Neural progenitor cell (in vitro differentiated cells): ENCODE data around the gene OTOS. TPM values are rescaled to one million over a fixed set of nuclear protein-coding genes. Genes with fewer than 3 reads are reported as not detected.

ENCODE experiments used
- DNase-seq: peaks from one replicate; pipeline ENCODE4 v3.0.0-alpha.2; 2016; ENCODE audit warnings: low spot score
- H2AFZ ChIP-seq: fragments of 200-600 bp; sonication (generic); replicated peaks from 2 replicates; pipeline ENCODE4 v1.6.1; 2016; ENCODE audit warnings: antibody characterized with exemption
- H3F3A ChIP-seq: fragments of 200-600 bp; sonication (generic); 2 replicates; pipeline ENCODE4 v1.6.1; 2016; ENCODE audit warnings: antibody characterized with exemption, low read depth
- H3K27ac ChIP-seq: fragments of 200-600 bp; sonication (generic); 2 replicates; pipeline ENCODE4 v1.5.1; 2016; ENCODE audit warnings: mild to moderate bottlenecking
- H3K27me3 ChIP-seq: fragments of 200-600 bp; sonication (generic); 2 replicates; pipeline ENCODE4 v1.6.1; 2016; ENCODE audit warnings: mild to moderate bottlenecking, moderate library complexity
- H3K36me3 ChIP-seq: fragments of 200-600 bp; sonication (generic); 2 replicates; pipeline ENCODE4 v1.5.1; 2016
- H3K4me1 ChIP-seq: fragments of 200-600 bp; sonication (generic); 2 replicates; pipeline ENCODE4 v1.6.1; 2016; ENCODE audit warnings: mixed run types
- H3K4me2 ChIP-seq: fragments of 200-600 bp; sonication (generic); 2 replicates; pipeline ENCODE4 v1.6.1; 2016
- H3K4me3 ChIP-seq: fragments of 200-600 bp; sonication (generic); 2 replicates; pipeline ENCODE4 v1.5.1; 2016
- H3K79me2 ChIP-seq: fragments of 200-600 bp; sonication (generic); 2 replicates; pipeline ENCODE4 v1.6.1; 2016; ENCODE audit warnings: low read depth
- H3K9ac ChIP-seq: fragments of 200-600 bp; sonication (generic); 2 replicates; pipeline ENCODE4 v1.6.1; 2016
- H3K9me3 ChIP-seq: fragments of 200-600 bp; sonication (generic); 2 replicates; pipeline ENCODE4 v1.5.1; 2016; ENCODE audit warnings: low read depth
- H4K20me1 ChIP-seq: fragments of 200-600 bp; sonication (generic); 2 replicates; pipeline ENCODE4 v1.6.1; 2016; ENCODE audit warnings: low read depth
- H3K27ac Mint-ChIP-seq: 3 replicates; pipeline ENCODE4 v1.8.0; 2021; ENCODE audit warnings: mixed read lengths
- H3K27me3 Mint-ChIP-seq: 2 replicates; pipeline ENCODE4 v1.8.0; 2022; ENCODE audit warnings: low read depth, mild to moderate bottlenecking, inconsistent platforms, moderate library complexity, mixed read lengths; ENCODE audit not compliant: insufficient read depth
- H3K36me3 Mint-ChIP-seq: 3 replicates; pipeline ENCODE4 v1.8.0; 2021; ENCODE audit warnings: mixed read lengths
- H3K4me1 Mint-ChIP-seq: 3 replicates; pipeline ENCODE4 v1.8.0; 2021; ENCODE audit warnings: mixed read lengths
- H3K4me3 Mint-ChIP-seq: 3 replicates; pipeline ENCODE4 v1.8.0; 2021; ENCODE audit warnings: mild to moderate bottlenecking, moderate library complexity, mixed read lengths
- H3K9me3 Mint-ChIP-seq: 3 replicates; pipeline ENCODE4 v1.8.0; 2020; ENCODE audit warnings: mixed read lengths
- EZH2 ChIP-seq: fragments of 200-600 bp; sonication (generic); IDR thresholded peaks from 2 replicates; pipeline ENCODE4 v1.6.1; 2017; ENCODE audit warnings: antibody characterized with exemption, mild to moderate bottlenecking, moderate library complexity
- EZH2phosphoT487 ChIP-seq: fragments of 200-600 bp; sonication (generic); IDR thresholded peaks from 2 replicates; pipeline ENCODE4 v1.6.1; 2017; ENCODE audit warnings: antibody characterized with exemption
- total RNA-seq: library from RNA; depleted of rRNA; stranded (reverse); fragments of >200 nt; gene quantifications from 2 replicates; pipeline ENCODE4 v1.2.3, GENCODE V29; 2015; ENCODE audit warnings: low replicate concordance
- TF ChIP-seq, protein P1 (sequence below): fragments of 200-600 bp; sonication (generic); IDR thresholded peaks from 2 replicates; pipeline ENCODE4 v1.5.1; 2017; ENCODE audit warnings: antibody characterized with exemption, mild to moderate bottlenecking

OTOS gene
- total RNA-seq, 1 donor from 2014 or later = not detected

GRCh38 chr2:240162032-240162431 is 21.6 kb upstream of the OTOS start:
- Histone ChIP-seq H3K27me3 (no peaks in the 10 kb centered on the region), H3F3A (peaks cover 9% of the 10 kb centered on the region), H3K79me2 (no peaks in the 10 kb centered on the region), H3K36me3 (no peaks in the 10 kb centered on the region), H3K9me3 (no peaks in the 10 kb centered on the region), H3K4me1 (no peaks in the 10 kb centered on the region), H3K4me2 (no peak overlapping the region), H2AFZ (no peak overlapping the region), H4K20me1 (no peaks in the 10 kb centered on the region), H3K4me3 (no peak overlapping the region), H3K27ac (no peak overlapping the region), H3K9ac (no peak overlapping the region)
- no peak overlapping the region for H3K4me3 Mint-ChIP-seq
- no peaks in the 10 kb centered on the region for H3K4me1 Mint-ChIP-seq
- no peaks in the 10 kb centered on the region for H3K36me3 Mint-ChIP-seq
- no peak for TF ChIP-seq EZH2phosphoT487
- TF ChIP-seq, protein P1, sequence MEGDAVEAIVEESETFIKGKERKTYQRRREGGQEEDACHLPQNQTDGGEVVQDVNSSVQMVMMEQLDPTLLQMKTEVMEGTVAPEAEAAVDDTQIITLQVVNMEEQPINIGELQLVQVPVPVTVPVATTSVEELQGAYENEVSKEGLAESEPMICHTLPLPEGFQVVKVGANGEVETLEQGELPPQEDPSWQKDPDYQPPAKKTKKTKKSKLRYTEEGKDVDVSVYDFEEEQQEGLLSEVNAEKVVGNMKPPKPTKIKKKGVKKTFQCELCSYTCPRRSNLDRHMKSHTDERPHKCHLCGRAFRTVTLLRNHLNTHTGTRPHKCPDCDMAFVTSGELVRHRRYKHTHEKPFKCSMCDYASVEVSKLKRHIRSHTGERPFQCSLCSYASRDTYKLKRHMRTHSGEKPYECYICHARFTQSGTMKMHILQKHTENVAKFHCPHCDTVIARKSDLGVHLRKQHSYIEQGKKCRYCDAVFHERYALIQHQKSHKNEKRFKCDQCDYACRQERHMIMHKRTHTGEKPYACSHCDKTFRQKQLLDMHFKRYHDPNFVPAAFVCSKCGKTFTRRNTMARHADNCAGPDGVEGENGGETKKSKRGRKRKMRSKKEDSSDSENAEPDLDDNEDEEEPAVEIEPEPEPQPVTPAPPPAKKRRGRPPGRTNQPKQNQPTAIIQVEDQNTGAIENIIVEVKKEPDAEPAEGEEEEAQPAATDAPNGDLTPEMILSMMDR = no peak
- no peak for TF ChIP-seq EZH2
- H3K27ac Mint-ChIP-seq = no peak overlapping the region
- H3K27me3 Mint-ChIP-seq = peaks cover 17% of the 10 kb centered on the region
- DNase-seq = no peak
- H3K9me3 Mint-ChIP-seq = no peaks in the 10 kb centered on the region

- H2AFZ ChIP-seq = no peak overlapping the region
- TF ChIP-seq, protein P1 = no peak
- TF ChIP-seq EZH2phosphoT487 = no peak
- TF ChIP-seq EZH2 = no peak
- H3K9me3 ChIP-seq = no peaks in the 10 kb centered on the region
- H3K27me3 ChIP-seq = no peaks in the 10 kb centered on the region
- no peak overlapping the region for H3K27ac ChIP-seq
- no peak overlapping the region for H3K4me3 ChIP-seq
- no peak overlapping the region for H3K4me3 Mint-ChIP-seq
- peaks cover 4% of the 10 kb centered on the region for H3K4me1 ChIP-seq
- no peaks in the 10 kb centered on the region for H4K20me1 ChIP-seq
- H3K36me3 ChIP-seq = no peaks in the 10 kb centered on the region
- peaks cover 5% of the 10 kb centered on the region for H3K4me1 Mint-ChIP-seq
- H3K79me2 ChIP-seq = no peaks in the 10 kb centered on the region
- peaks cover 17% of the 10 kb centered on the region for H3K27me3 Mint-ChIP-seq
- no peak overlapping the region for H3K4me2 ChIP-seq
- H3K36me3 Mint-ChIP-seq = no peaks in the 10 kb centered on the region
- H3F3A ChIP-seq = peaks cover 9% of the 10 kb centered on the region
- H3K9ac ChIP-seq = no peak overlapping the region
- H3K27ac Mint-ChIP-seq = no peak overlapping the region
- H3K9me3 Mint-ChIP-seq = no peaks in the 10 kb centered on the region
- no peak for DNase-seq
Observed at GRCh38 chr2:240161087-240161750, 20.8 kb upstream of the OTOS start.

DNA sequence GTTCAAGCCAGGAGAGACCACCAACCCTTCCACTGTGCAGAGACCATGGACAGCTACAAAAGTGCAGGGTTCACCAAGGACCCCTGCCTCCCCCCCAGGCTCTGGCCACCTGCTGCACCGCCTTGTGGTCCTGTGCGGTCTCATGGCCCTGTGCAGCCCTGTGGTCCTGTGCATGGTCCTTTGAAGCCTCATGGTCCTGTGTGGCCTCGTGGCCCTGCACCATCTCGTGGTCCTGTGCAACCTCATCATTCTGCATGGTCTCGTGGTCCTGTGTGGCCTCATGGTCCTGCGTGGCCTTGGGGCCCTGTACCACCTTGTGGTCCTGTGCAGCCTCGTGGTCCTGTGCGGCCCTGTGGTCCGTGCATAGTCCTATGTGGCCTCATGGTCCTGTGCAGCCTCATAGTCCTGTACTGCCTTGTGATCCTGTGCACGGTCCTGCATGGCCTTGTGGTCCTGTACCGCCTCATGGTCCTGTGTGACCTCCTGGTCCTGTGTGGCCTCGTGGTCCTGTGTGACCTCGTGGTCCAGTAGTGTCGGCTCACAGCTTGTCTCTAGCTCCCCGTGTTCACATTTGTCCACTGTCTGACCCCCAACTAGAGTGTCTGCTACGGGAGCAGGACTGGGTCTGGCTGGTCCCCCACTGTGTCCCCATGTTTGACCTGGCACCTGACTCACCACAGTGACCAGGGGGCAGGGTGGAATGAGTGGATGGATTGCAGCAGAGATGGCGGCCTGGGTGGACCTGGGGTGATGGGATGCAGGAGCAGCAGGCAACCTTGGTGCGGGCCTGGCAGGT is 20.0 kb upstream of the OTOS start:
- H2AFZ ChIP-seq = no peak overlapping the region
- Mint-ChIP-seq H3K27me3 (peaks cover 20% of the 10 kb centered on the region), H3K4me1 (peaks cover 12% of the 10 kb centered on the region), H3K27ac (no peak overlapping the region), H3K4me3 (no peak overlapping the region), H3K9me3 (no peaks in the 10 kb centered on the region), H3K36me3 (no peaks in the 10 kb centered on the region)
- no peaks in the 10 kb centered on the region for H3K36me3 ChIP-seq
- H3K9ac ChIP-seq = no peak overlapping the region
- peaks cover 9% of the 10 kb centered on the region for H3F3A ChIP-seq
- H3K4me2 ChIP-seq = no peak overlapping the region
- no peak overlapping the region for H3K4me3 ChIP-seq
- no peaks in the 10 kb centered on the region for H3K9me3 ChIP-seq
- no peaks in the 10 kb centered on the region for H3K79me2 ChIP-seq
- DNase-seq = no peak
- H3K27ac ChIP-seq = no peak overlapping the region
- TF ChIP-seq, protein P1 = no peak
- no peak for TF ChIP-seq EZH2phosphoT487
- TF ChIP-seq EZH2 = no peak
- no peaks in the 10 kb centered on the region for H4K20me1 ChIP-seq
- H3K4me1 ChIP-seq = peaks cover 11% of the 10 kb centered on the region
- no peaks in the 10 kb centered on the region for H3K27me3 ChIP-seq
